Thoracic aorta (tissue), 2 donors: ENCODE results near the gene MACROD1. TPM values are rescaled to one million over a fixed set of nuclear protein-coding genes. Genes with fewer than 3 reads are reported as not detected.

ENCODE experiments used
- ATAC-seq: fragments of 150-250 bp; one replicate; pipeline ENCODE4 v1.8.0; 2017; ENCODE audit warnings: low read depth; ENCODE audit not compliant: insufficient number of reproducible peaks, low FRiP score
- DNase-seq: peaks from one replicate; pipeline ENCODE4 v3.0.0-alpha.2; 2020; ENCODE audit warnings: low spot score
- H3K27ac ChIP-seq, 2 donors: fragments of 200-600 bp; sonication (generic); 1 replicate in 1 of 2; 2 replicates in 1 of 2; pipeline ENCODE4 v1.5.1; 2016; ENCODE audit warnings: mild to moderate bottlenecking in 2 of 2, moderate library complexity in 2 of 2
- H3K27me3 ChIP-seq: fragments of 200-600 bp; sonication (generic); replicated peaks from 2 replicates; pipeline ENCODE4 v1.6.0; 2016; ENCODE audit warnings: mild to moderate bottlenecking; ENCODE audit not compliant: insufficient read depth
- H3K36me3 ChIP-seq: fragments of 200-600 bp; sonication (generic); one replicate; pipeline ENCODE4 v1.5.1; 2016
- H3K4me1 ChIP-seq, 2 donors: fragments of 200-600 bp; sonication (generic); 1 replicate in 1 of 2; 2 replicates in 1 of 2; pipeline versions ENCODE4 v1.5.1 to v1.6.0; 2016; ENCODE audit warnings: low read depth in 2 of 2, mild to moderate bottlenecking in 1 of 2; ENCODE audit not compliant: control insufficient read depth in 1 of 2
- H3K4me3 ChIP-seq: fragments of 200-600 bp; sonication (generic); 2 replicates; pipeline ENCODE4 v1.5.1; 2016; ENCODE audit warnings: mild to moderate bottlenecking
- H3K9me3 ChIP-seq: fragments of 200-600 bp; sonication (generic); 2 replicates; pipeline ENCODE4 v1.5.1; 2016
- CTCF ChIP-seq: fragments of 200-600 bp; sonication (generic); IDR thresholded peaks from one replicate; pipeline ENCODE4 v1.5.1; 2019; ENCODE audit warnings: antibody characterized with exemption
- total RNA-seq, 2 donors: library from RNA; depleted of rRNA; stranded (reverse); fragments of >200 nt; gene quantifications; one replicate each; pipeline versions ENCODE4 v1.1.0 to v1.2.3, GENCODE V29; 2016

MACROD1 gene
- total RNA-seq, 2 donors from 2014 or later, result 15.8 to 17.6 TPM

GRCh38 chr11:64185175-64185692 is 19.3 kb upstream of the MACROD1 start:
- Histone ChIP-seq H3K36me3 (peaks cover 4% of the 10 kb centered on the region), H3K9me3 (no peaks in the 10 kb centered on the region), H3K27me3 (no peaks in the 10 kb centered on the region), H3K4me1 (peaks cover 25 to 53% of the 10 kb centered on the region in 2 donors), H3K4me3 (peak overlapping the region; percentile 77), H3K27ac (peak overlapping the region; percentile 85 to 94)
- peak; percentile 67 for DNase-seq
- ATAC-seq, result peak; percentile 61
- peak; percentile 22 for TF ChIP-seq CTCF

GRCh38 chr11:64183890-64184289 is 18.0 kb upstream of the MACROD1 start:
- Histone ChIP-seq H3K27ac (peak overlapping the region; percentile 85 to 94), H3K4me3 (no peak overlapping the region), H3K27me3 (no peaks in the 10 kb centered on the region), H3K9me3 (no peaks in the 10 kb centered on the region), H3K36me3 (no peaks in the 10 kb centered on the region), H3K4me1 (peaks cover 25 to 50% of the 10 kb centered on the region in 2 donors)
- ATAC-seq (no peak), DNase-seq (no peak)
- no peak for TF ChIP-seq CTCF

GRCh38 chr11:64181506-64182411 is 15.8 kb upstream of the MACROD1 start:
- peak; percentile 81 for DNase-seq
- Histone ChIP-seq H3K36me3 (no peaks in the 10 kb centered on the region), H3K27ac (peak overlapping the region; percentile 79 to 86), H3K4me3 (peak overlapping the region; percentile 63), H3K9me3 (no peaks in the 10 kb centered on the region), H3K27me3 (no peaks in the 10 kb centered on the region), H3K4me1 (peaks cover 25 to 42% of the 10 kb centered on the region in 2 donors)
- peak; percentile 47 for ATAC-seq
- no peak for TF ChIP-seq CTCF

- Histone ChIP-seq H3K4me1 (peaks cover 25 to 42% of the 10 kb centered on the region in 2 donors), H3K4me3 (peak overlapping the region; percentile 63), H3K36me3 (no peaks in the 10 kb centered on the region), H3K27me3 (no peaks in the 10 kb centered on the region), H3K9me3 (no peaks in the 10 kb centered on the region), H3K27ac (peak overlapping the region in 1 of 2 donors; percentile 79)
- DNase-seq (no peak), ATAC-seq (no peak)
- no peak for TF ChIP-seq CTCF
These were observed 15.0 kb upstream of the MACROD1 start for GRCh38 chr11:64180891-64181290.

GRCh38 chr11:64178951-64179639 is 13.2 kb upstream of the MACROD1 start:
- ATAC-seq (no peak), DNase-seq (no peak)
- Histone ChIP-seq H3K4me3 (no peak overlapping the region), H3K36me3 (no peaks in the 10 kb centered on the region), H3K9me3 (no peaks in the 10 kb centered on the region), H3K27ac (no peak overlapping the region), H3K27me3 (no peaks in the 10 kb centered on the region), H3K4me1 (peaks cover 18 to 34% of the 10 kb centered on the region in 2 donors)
- TF ChIP-seq CTCF, result no peak
